Adrenal gland (tissue), 12 donors: ENCODE data around the gene DLGAP1. TPM values are rescaled to one million over a fixed set of nuclear protein-coding genes. Genes with fewer than 3 reads are reported as not detected.

ENCODE experiments used
- DNase-seq, 7 donors: peaks; one replicate each; pipeline ENCODE4 v3.0.0-alpha.2; 2019 to 2020
- H3K27ac ChIP-seq, 5 donors: fragments of 200-600 bp; sonication (generic) in 4 of 5; 1 replicate in 3 of 5; 2 replicates in 2 of 5; pipeline versions ENCODE4 v1.5.1 to v1.8.0; 2016 to 2020; ENCODE audit warnings: mild to moderate bottlenecking in 1 of 5
- H3K27me3 ChIP-seq: fragments of 200-600 bp; 2 replicates; pipeline ENCODE4 v1.8.0; 2021
- H3K36me3 ChIP-seq, 2 donors: fragments of 200-600 bp; replicated peaks in 1 of 2; 1 replicate in 1 of 2; 2 replicates in 1 of 2; pipeline versions ENCODE4 v1.5.1 to v1.8.0; 2018 to 2022
- H3K4me1 ChIP-seq, 2 donors: fragments of 200-600 bp; replicated peaks in 1 of 2; 1 replicate in 1 of 2; 2 replicates in 1 of 2; pipeline versions ENCODE4 v1.5.1 to v1.8.0; 2018 to 2021
- H3K4me3 ChIP-seq, 4 donors: fragments of 200-600 bp; sonication (generic) in 3 of 4; one replicate each; pipeline ENCODE4 v1.5.1; 2016 to 2018
- H3K9me3 ChIP-seq, 3 donors: fragments of 200-600 bp; sonication (generic) in 1 of 3; replicated peaks in 1 of 3; 1 replicate in 2 of 3; 2 replicates in 1 of 3; pipeline versions ENCODE4 v1.5.1 to v1.8.0; 2016 to 2021
- CTCF ChIP-seq, 6 experiments: fragments of 450-650 bp in 4 of 6; fragments of 200-600 bp in 2 of 6; sonication (generic) in 1 of 6; IDR thresholded peaks; 1 replicate in 5 of 6; 2 replicates in 1 of 6; pipeline versions ENCODE4 v1.5.1 to v1.8.0; 2016 to 2021; ENCODE audit warnings: antibody characterized with exemption in 6 of 6, mild to moderate bottlenecking in 2 of 6, moderate library complexity in 1 of 6
- POLR2A ChIP-seq, 2 donors: fragments of 450-650 bp; IDR thresholded peaks; one replicate each; pipeline ENCODE4 v1.6.1; 2017; ENCODE audit warnings: antibody characterized with exemption in 2 of 2, mild to moderate bottlenecking in 2 of 2, moderate library complexity in 1 of 2
- WGBS, 4 donors: extraction: QIAGEN DNeasy Blood & Tissue Kit in 2 of 4; methylation state at CpG; one replicate each; pipeline versions ENCODE4 v1.1.5 to v1.1.7; 2013 to 2017; 5-methylcytosine and 5-hydroxymethylcytosine counted together
- intact Hi-C, 2 donors: fragments of 100-400 bp; cut with DNase I; formaldehyde crosslinking; loops; one replicate each; pipeline versions ENCODE4 v1.14.1 to v1.15.0; 2022 to 2023
- polyA plus RNA-seq, 3 donors: library from polyadenylated mRNA; stranded (reverse); fragments of 200-250 nt in 2 of 3; fragments of 350-450 nt in 1 of 3; fragmentation: Illumina TruSeq in 1 of 3; extraction: RNeasy Lipid Tissue Mini Kit (QIAGEN cat#74804) in 1 of 3; gene quantifications; one replicate each; pipeline ENCODE4 v1.2.3, GENCODE V29; 2013 to 2014
- total RNA-seq, 9 donors: library from RNA; depleted of rRNA in 4 of 9; stranded (reverse); fragments of >200 nt in 4 of 9; fragments of 120-200 nt in 1 of 9; fragmentation: NEBNext Ultra II Directional in 1 of 9; extraction: Animal tissue kit (Norgen Biotek cat#: 25700) in 1 of 9; gene quantifications; one replicate each; pipeline versions ENCODE4 v1.1.0 to v1.2.4, GENCODE V29; 2013 to 2023
- donor health status: healthy with polysubstance abuse.
- donor health status: Bipolar disorder and iron deficiency.
- donor health status: DM: yes; HTN: yes; CAD: no.
- donor health status: DM: no; HTN: no; CAD: no.
- donor health status: DM: no; HTN: no; CAD: no.
- donor health status: DM: yes; HTN: yes; CAD: no.

The DLGAP1 gene
- total and polyA plus RNA-seq, 12 donors, result 1.7 to 30.9 (median 12.9) TPM

DNA sequence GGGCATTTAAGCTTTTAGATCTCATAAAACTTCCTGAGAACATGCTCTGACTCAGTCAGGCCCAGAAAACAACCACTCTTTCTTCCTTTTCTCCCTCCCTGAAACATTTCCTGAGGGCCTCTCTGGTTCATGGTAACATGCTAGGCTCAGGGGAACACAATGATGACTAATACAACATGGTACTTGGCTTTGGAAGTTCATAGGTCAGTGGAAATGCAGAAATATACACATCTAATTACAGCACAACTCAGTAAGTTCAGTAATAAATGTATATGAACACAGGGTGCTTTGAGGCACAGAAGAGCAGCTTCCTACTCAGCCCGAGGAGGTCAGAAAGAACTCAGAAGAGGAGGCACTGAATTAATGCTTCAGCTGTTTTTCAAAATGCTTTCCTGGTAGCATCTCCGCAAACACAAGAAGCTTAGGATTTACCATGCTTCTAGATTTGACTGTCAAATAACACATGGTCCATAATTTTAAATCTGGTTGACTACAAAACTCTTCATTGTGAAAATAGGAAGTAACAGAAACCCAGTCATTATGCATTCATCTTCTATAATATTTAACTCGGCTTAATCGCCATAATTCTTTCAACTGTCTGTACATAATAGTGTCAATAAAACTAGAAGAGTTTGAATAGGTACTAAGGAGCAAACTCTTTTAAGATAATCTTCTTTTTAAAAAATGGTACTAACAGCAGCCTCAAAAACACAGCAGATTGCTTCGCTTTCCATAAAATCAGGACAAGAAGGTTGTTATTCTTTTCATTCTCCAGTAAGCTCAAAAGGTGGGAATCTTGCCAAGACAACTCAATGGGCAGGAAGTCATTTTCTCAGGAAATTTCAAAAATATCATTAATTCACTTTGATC is 251.3 kb downstream of the DLGAP1 start:
- no peak overlapping the region for H3K27ac ChIP-seq
- TF ChIP-seq POLR2A (IDR thresholded peaks at IDR 0.05), result no peak
- TF ChIP-seq CTCF (IDR thresholded peaks at IDR 0.05), result no peak
- no peak for DNase-seq
- H3K9me3 ChIP-seq, result no peaks in the 10 kb centered on the region
- H3K27me3 ChIP-seq, result no peaks in the 10 kb centered on the region
- WGBS, 4 donors, result 73 to 84% (median 75%) methylated on average over 5 of the region's 5 CpGs
- no peaks in the 10 kb centered on the region for H3K4me1 ChIP-seq
- no peak overlapping the region for H3K4me3 ChIP-seq
- intact Hi-C loops, result no loop called here
- H3K36me3 ChIP-seq, result no peaks in the 10 kb centered on the region

GRCh38 chr18:4200399-4200798 is 254.7 kb downstream of the DLGAP1 start:
- no peak for TF ChIP-seq POLR2A (IDR thresholded peaks at IDR 0.05)
- no peak for TF ChIP-seq CTCF (IDR thresholded peaks at IDR 0.05)
- Histone ChIP-seq H3K4me3 (no peak overlapping the region), H3K27ac (no peak overlapping the region), H3K27me3 (no peaks in the 10 kb centered on the region), H3K36me3 (no peaks in the 10 kb centered on the region), H3K4me1 (no peaks in the 10 kb centered on the region), H3K9me3 (no peaks in the 10 kb centered on the region)
- intact Hi-C loops, result no loop called here
- DNase-seq, result no peak

DNA sequence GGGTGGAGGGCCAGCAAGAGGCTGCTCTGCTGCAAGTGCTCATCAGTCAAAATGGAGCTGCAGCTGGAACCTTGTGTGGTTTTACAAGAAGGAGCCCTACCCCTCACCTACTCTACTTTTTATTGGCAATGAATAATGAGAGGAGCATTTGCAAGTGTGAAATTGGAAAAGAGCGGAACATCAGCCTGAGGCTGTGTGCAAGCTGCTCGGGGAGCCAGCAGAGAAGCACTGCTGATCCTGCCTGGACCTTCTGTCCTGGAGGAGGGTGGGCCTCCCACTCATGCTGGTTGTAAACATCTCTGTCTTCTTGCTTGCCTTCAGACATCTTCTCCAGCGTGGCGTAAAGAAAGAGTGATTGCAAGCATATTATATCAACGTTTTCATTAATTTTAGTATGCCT is 256.2 kb downstream of the DLGAP1 start:
- H3K36me3 ChIP-seq, result no peaks in the 10 kb centered on the region
- 67 to 74% (median 71%) methylated on average over 5 of the region's 5 CpGs for WGBS, 4 donors
- DNase-seq, result no peak
- H3K27ac ChIP-seq, result no peak overlapping the region
- TF ChIP-seq CTCF (IDR thresholded peaks at IDR 0.05), result no peak
- TF ChIP-seq POLR2A (IDR thresholded peaks at IDR 0.05), result no peak
- H3K27me3 ChIP-seq, result no peaks in the 10 kb centered on the region
- no peaks in the 10 kb centered on the region for H3K4me1 ChIP-seq
- H3K9me3 ChIP-seq, result no peaks in the 10 kb centered on the region
- H3K4me3 ChIP-seq, result no peak overlapping the region
- intact Hi-C loops, result no loop called here

GRCh38 chr18:4196351-4196750 is 258.8 kb downstream of the DLGAP1 start:
- no peaks in the 10 kb centered on the region for H3K9me3 ChIP-seq
- intact Hi-C loops, result no loop called here
- no peak overlapping the region for H3K27ac ChIP-seq
- TF ChIP-seq CTCF (IDR thresholded peaks at IDR 0.05) (no peak), POLR2A (IDR thresholded peaks at IDR 0.05) (no peak)
- no peaks in the 10 kb centered on the region for H3K4me1 ChIP-seq
- 24 to 35% (median 27%) methylated on average over 4 of the region's 4 CpGs for WGBS, 4 donors
- H3K27me3 ChIP-seq, result no peaks in the 10 kb centered on the region
- no peaks in the 10 kb centered on the region for H3K36me3 ChIP-seq
- no peak for DNase-seq
- H3K4me3 ChIP-seq, result no peak overlapping the region
